Thyroid gland (tissue), 4 donors: ENCODE measurements around the gene XYLB.

Experiments
- CTCF ChIP-seq, 6 experiments: fragments of 200-600 bp in 3 of 6; fragments of 450-650 bp in 3 of 6; sonication (generic) in 3 of 6; IDR thresholded peaks; one replicate each; pipeline ENCODE4 v1.5.1; 2016 to 2019; ENCODE audit warnings: antibody characterized with exemption in 6 of 6, mild to moderate bottlenecking in 2 of 6, inconsistent platforms in 1 of 6, moderate library complexity in 1 of 6
- POLR2A ChIP-seq, 2 donors: fragments of 450-650 bp; IDR thresholded peaks; one replicate each; pipeline ENCODE4 v1.6.1; 2017; ENCODE audit warnings: antibody characterized with exemption in 2 of 2, mild to moderate bottlenecking in 2 of 2, moderate library complexity in 1 of 2

- TF ChIP-seq POLR2A (IDR thresholded peaks at IDR 0.05), result no peak
- TF ChIP-seq CTCF (IDR thresholded peaks at IDR 0.05), result no peak
Observed at GRCh38 chr3:38376098-38376816, 29.7 kb downstream of the XYLB start.
